Retinal pigment epithelial cell (primary cell): ENCODE results near the gene CCDC83.

Experiments used
- DNase-seq: peaks from one replicate; pipeline ENCODE4 v3.0.0-alpha.2; 2010; ENCODE audit warnings: low read depth
- H3K4me3 ChIP-seq: 2 replicates; pipeline ENCODE4 v1.5.1; 2011; ENCODE audit warnings: mild to moderate bottlenecking, low read length, control low read depth, moderate library complexity
- CTCF ChIP-seq: conservative IDR thresholded peaks from 2 replicates; pipeline ENCODE4 v1.5.1; 2011; ENCODE audit warnings: low read depth, low read length, control low read depth, inconsistent platforms

The CCDC83 gene

GRCh38 chr11:85961130-85961529 lies 105.9 kb downstream of the CCDC83 start:
- no peak overlapping the region for H3K4me3 ChIP-seq
- DNase-seq, result no peak
- no peak for TF ChIP-seq CTCF

GRCh38 chr11:85961930-85962363 lies 106.8 kb downstream of the CCDC83 start:
- no peak for TF ChIP-seq CTCF
- no peak for DNase-seq

GRCh38 chr11:85965202-85965601 lies 110.0 kb downstream of the CCDC83 start:
- no peak for TF ChIP-seq CTCF
- DNase-seq, result no peak
- H3K4me3 ChIP-seq, result no peak overlapping the region

More at GRCh38 chr11:85961930-85962363, 106.8 kb downstream of the CCDC83 start:
- H3K4me3 ChIP-seq, result no peak overlapping the region

GRCh38 chr11:85967457-85967856 lies 112.3 kb downstream of the CCDC83 start:
- no peak for TF ChIP-seq CTCF

More at GRCh38 chr11:85967457-85967856, 112.3 kb downstream of the CCDC83 start:
- DNase-seq, result no peak
- H3K4me3 ChIP-seq, result no peak overlapping the region
